H1 (cell line): ENCODE data around the gene ERICH2. TPM values are rescaled to one million over a fixed set of nuclear protein-coding genes. Genes with fewer than 3 reads are reported as not detected.

ENCODE experiments used
- ASH2L ChIP-seq: fragments of 200-600, 300-600 bp; sonication (generic); IDR thresholded peaks from one replicate; pipeline ENCODE4 v1.7.1; 2017; ENCODE audit warnings: low read length
- CHD1 ChIP-seq: IDR thresholded peaks from 2 replicates; pipeline ENCODE4 v1.6.1; 2012; ENCODE audit warnings: low read depth, low read length, improper control_type of control experiment
- KDM5A ChIP-seq: fragments of 200-600 bp; IDR thresholded peaks from 2 replicates; pipeline ENCODE4 v1.7.1; 2012; ENCODE audit warnings: mild to moderate bottlenecking, low read length, inconsistent platforms, mixed read lengths
- YY1 ChIP-seq: IDR thresholded peaks from 2 replicates; pipeline ENCODE4 v1.6.1; 2011; ENCODE audit warnings: low read depth, mild to moderate bottlenecking, low read length
- polyA plus RNA-seq, 7 experiments: library from polyadenylated mRNA; depleted of rRNA in 3 of 7; stranded (reverse) in 5 of 7; unstranded in 2 of 7; fragments of >200 nt in 5 of 7; fragments of 200-250 nt in 2 of 7; gene quantifications; 1 replicate in 5 of 7; 2 replicates in 1 of 7; 4 replicates in 1 of 7; pipeline versions ENCODE4 v1.2.1 to v1.2.3, GENCODE V29; 2011 to 2013; ENCODE audit warnings: missing spikeins in 2 of 7, mixed read lengths in 2 of 7
- total RNA-seq: library from RNA; stranded (reverse); fragmentation: NEBNext Ultra II Directional; extraction: Animal tissue kit (Norgen Biotek cat#: 25700); gene quantifications from 2 replicates; pipeline ENCODE4 v1.2.1, GENCODE V29; 2021

Gene ERICH2
- total and polyA plus RNA-seq, 2 of the 8 experiments (the other 6 are each of a cell fraction or from before 2014, with no cell fraction given), result 0.20 to 2.1 TPM

DNA sequence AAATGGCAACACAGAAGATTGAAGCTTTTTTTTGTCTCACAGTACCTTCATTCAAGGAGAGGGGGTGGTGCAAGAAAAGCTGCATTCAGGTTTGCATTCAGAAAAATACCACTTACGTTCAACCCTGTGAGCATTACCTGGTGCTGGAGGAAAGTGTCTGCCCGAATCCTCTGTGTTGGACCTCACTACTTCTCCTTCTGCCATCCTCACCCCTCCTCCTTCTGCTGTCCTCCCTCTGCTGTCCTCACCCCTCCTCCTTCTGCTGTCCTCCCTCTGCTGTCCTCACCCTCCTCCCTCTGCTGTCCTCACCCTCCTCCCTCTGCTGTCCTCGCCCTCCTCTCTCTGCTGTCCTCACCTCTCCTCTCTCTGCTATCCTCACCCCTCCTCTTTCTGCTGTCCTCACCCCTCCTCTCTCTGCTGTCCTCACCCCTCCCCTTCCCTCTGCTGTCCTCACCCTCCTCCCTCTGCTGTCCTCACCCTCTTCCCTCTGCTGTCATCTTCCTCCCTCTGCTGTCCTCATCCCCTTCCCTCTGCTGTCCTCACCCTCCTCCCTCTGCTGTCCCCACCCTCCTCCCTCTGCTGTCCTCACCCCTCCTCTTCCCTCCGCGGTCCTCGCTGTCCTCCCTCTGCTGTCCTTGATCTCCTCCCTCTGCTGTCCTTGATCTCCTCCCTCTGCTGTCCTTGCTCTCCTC lies 57.8 kb downstream of the ERICH2 start (continued):
- no peak for TF ChIP-seq KDM5A
- TF ChIP-seq ASH2L, result no peak
- no peak for TF ChIP-seq CHD1
- TF ChIP-seq YY1, result no peak
